ENCODE data around the gene P2RX3. TPM values are rescaled to one million over a fixed set of nuclear protein-coding genes. Genes with fewer than 3 reads are reported as not detected.

P2RX3 gene
- polyA plus RNA-seq, 2 donors, result not detected

DNA sequence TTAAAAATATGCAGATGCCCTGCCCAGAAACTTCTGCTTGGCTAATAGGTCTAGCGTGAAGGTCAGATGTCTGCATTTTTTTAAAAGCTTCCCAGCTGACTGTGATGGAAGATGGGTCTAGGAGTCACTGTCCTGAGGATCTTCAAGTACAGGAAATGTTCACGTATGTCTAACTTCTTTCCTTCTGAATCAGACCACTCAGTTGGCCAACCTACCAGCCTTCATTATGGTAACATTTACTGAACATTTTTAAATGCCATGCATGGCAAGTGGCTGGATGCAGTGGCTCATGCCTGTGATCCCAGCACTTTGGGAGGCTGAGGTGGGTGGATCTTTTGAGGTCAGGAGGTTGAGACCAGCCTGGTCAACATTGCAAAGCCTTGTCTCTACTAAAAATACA is 53.4 kb downstream of the P2RX3 start:
- H3K27ac ChIP-seq (ENCODE audit: low read depth in 2 of 2, low read length in 1 of 2), result no peak overlapping the region
- H3K36me3 ChIP-seq (ENCODE audit: control insufficient read depth in 2 of 2, insufficient read depth in 2 of 2, low read length in 1 of 2), result no peaks in the 10 kb centered on the region
- H3K4me3 ChIP-seq (ENCODE audit: low read depth in 1 of 2, low read length in 2 of 2), result no peak overlapping the region
- H3K27me3 ChIP-seq (ENCODE audit: control insufficient read depth in 1 of 2, insufficient read depth in 2 of 2, low read length in 2 of 2), result no peaks in the 10 kb centered on the region
- H3K9me3 ChIP-seq (ENCODE audit: control insufficient read depth in 2 of 2, insufficient read depth in 1 of 2, low read depth in 1 of 2, low read length in 1 of 2), result no peaks in the 10 kb centered on the region
- no peaks in the 10 kb centered on the region for H3K4me1 ChIP-seq (ENCODE audit: control insufficient read depth in 2 of 2, insufficient read depth in 2 of 2, low read length in 1 of 2)
- 67 to 81% methylated on average over 2 of the region's 2 CpGs for WGBS, 2 donors

GRCh38 chr11:57392066-57392762 is 54.1 kb downstream of the P2RX3 start:
- Histone ChIP-seq H3K4me3 (ENCODE audit: low read depth in 1 of 2, low read length in 2 of 2) (no peak overlapping the region), H3K4me1 (ENCODE audit: control insufficient read depth in 2 of 2, insufficient read depth in 2 of 2, low read length in 1 of 2) (no peaks in the 10 kb centered on the region), H3K27ac (ENCODE audit: low read depth in 2 of 2, low read length in 1 of 2) (no peak overlapping the region), H3K9me3 (ENCODE audit: control insufficient read depth in 2 of 2, insufficient read depth in 1 of 2, low read depth in 1 of 2, low read length in 1 of 2) (no peaks in the 10 kb centered on the region), H3K27me3 (ENCODE audit: control insufficient read depth in 1 of 2, insufficient read depth in 2 of 2, low read length in 2 of 2) (no peaks in the 10 kb centered on the region), H3K36me3 (ENCODE audit: control insufficient read depth in 2 of 2, insufficient read depth in 2 of 2, low read length in 1 of 2) (no peaks in the 10 kb centered on the region)
- 85% methylated on average over 8 of the region's 8 CpGs for WGBS, 2 donors

DNA sequence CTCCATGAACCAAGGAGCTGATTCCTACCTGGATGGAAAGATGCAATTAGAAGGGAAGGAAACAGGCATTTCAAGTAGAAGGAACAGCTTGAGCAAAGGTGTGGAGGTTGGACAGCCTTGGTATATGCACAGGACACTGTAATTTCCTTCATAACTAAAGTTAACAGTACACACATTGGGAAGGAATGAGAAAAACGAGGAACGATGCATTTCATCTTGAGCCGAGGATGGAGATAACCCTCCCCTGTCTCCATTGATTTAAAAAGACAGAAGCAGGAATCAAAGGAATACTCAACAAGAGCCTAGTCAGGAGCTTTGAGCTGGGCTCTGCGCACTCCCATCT is 54.6 kb downstream of the P2RX3 start:
- Histone ChIP-seq H3K9me3 (ENCODE audit: control insufficient read depth in 2 of 2, insufficient read depth in 1 of 2, low read depth in 1 of 2, low read length in 1 of 2) (no peaks in the 10 kb centered on the region), H3K27ac (ENCODE audit: low read depth in 2 of 2, low read length in 1 of 2) (no peak overlapping the region), H3K4me3 (ENCODE audit: low read depth in 1 of 2, low read length in 2 of 2) (no peak overlapping the region), H3K4me1 (ENCODE audit: control insufficient read depth in 2 of 2, insufficient read depth in 2 of 2, low read length in 1 of 2) (no peaks in the 10 kb centered on the region), H3K36me3 (ENCODE audit: control insufficient read depth in 2 of 2, insufficient read depth in 2 of 2, low read length in 1 of 2) (no peaks in the 10 kb centered on the region), H3K27me3 (ENCODE audit: control insufficient read depth in 1 of 2, insufficient read depth in 2 of 2, low read length in 2 of 2) (no peaks in the 10 kb centered on the region)
- WGBS, 2 donors, result 84 to 95% methylated on average over 4 of the region's 4 CpGs

DNA sequence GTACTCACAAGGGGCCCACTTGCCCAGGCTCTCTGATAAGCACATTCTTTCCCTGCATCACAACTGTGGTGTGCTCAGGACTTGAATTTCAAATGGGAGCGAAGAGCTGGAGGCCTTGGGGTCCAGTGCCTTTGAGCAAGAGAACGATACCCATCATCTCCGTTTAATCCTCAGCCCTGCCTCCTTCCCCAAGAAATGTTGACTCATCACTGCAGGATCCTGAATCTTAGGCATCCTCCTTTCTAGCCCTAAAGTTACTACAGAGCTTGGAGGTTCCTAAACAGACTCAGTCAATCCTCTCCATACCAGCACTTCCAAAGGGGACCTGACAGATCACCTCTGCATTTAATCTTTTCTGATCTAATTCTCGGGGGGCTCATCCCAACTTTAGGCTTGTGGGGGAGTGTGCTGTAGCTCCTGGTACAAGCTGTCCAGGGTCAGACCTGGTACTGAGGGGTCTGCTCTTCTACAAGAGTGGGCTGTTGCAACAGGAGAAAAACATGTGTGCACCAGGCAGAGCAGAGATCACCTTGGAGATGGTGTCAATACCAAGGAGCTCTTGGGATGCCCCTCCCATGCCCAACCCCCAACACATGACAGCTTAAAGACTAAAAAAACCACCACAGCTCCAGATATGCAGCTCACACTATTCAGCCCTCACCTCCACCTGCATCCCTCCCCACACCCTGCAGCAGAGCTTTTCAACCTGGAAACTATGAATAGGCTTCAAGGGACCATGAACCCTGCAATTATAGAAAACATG is 56.2 kb downstream of the P2RX3 start:
- H3K27me3 ChIP-seq (ENCODE audit: control insufficient read depth in 1 of 2, insufficient read depth in 2 of 2, low read length in 2 of 2), result no peaks in the 10 kb centered on the region
- H3K4me3 ChIP-seq (ENCODE audit: low read depth in 1 of 2, low read length in 2 of 2), result no peak overlapping the region
- no peaks in the 10 kb centered on the region for H3K9me3 ChIP-seq (ENCODE audit: control insufficient read depth in 2 of 2, insufficient read depth in 1 of 2, low read depth in 1 of 2, low read length in 1 of 2)
- H3K4me1 ChIP-seq (ENCODE audit: control insufficient read depth in 2 of 2, insufficient read depth in 2 of 2, low read length in 1 of 2), result no peaks in the 10 kb centered on the region
- H3K27ac ChIP-seq (ENCODE audit: low read depth in 2 of 2, low read length in 1 of 2), result no peak overlapping the region
- 76 to 84% methylated on average over 4 of the region's 4 CpGs for whole genome bisulfite sequencing, 2 donors
- H3K36me3 ChIP-seq (ENCODE audit: control insufficient read depth in 2 of 2, insufficient read depth in 2 of 2, low read length in 1 of 2), result no peaks in the 10 kb centered on the region

DNA sequence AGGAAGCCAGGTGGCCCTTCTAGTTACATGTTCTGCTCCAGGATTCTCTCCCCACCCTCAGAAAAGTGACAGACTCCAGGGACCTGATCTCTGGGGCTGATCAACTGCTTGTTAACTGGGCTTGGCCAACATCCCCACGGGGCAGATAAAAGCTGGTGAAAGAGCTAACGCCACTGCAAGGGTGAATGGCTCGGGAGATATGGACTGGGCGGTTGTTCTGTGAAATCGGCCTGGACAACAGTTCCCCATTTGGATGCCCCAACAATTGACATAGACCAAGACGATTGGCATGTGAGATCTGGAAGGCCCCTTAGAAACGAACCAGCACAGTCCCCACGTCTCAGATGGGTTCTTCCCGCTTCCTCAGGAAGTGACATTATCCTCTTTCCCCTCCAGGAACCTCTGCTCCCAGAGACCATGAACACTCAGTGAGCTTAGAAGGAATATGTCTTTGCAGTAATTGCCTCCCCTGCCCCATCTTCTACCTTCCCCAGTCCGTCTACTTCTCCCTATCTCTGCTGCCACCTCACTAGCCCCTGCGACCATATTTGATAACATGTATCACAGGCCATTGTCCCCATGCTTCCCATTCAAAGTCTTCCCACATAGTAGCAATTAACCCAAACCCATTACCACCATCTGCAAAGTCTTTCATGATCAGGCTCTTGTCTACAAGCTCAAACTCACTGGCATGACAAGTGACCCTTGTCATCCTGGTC is 57.9 kb downstream of the P2RX3 start:
- no peak overlapping the region for H3K4me3 ChIP-seq (ENCODE audit: low read depth in 1 of 2, low read length in 2 of 2)
- WGBS, 2 donors, result 88% methylated on average over 11 of the region's 11 CpGs
- H3K27ac ChIP-seq (ENCODE audit: low read depth in 2 of 2, low read length in 1 of 2), result no peak overlapping the region
- no peaks in the 10 kb centered on the region for H3K36me3 ChIP-seq (ENCODE audit: control insufficient read depth in 2 of 2, insufficient read depth in 2 of 2, low read length in 1 of 2)
- no peaks in the 10 kb centered on the region for H3K4me1 ChIP-seq (ENCODE audit: control insufficient read depth in 2 of 2, insufficient read depth in 2 of 2, low read length in 1 of 2)
- H3K9me3 ChIP-seq (ENCODE audit: control insufficient read depth in 2 of 2, insufficient read depth in 1 of 2, low read depth in 1 of 2, low read length in 1 of 2), result no peaks in the 10 kb centered on the region
- H3K27me3 ChIP-seq (ENCODE audit: control insufficient read depth in 1 of 2, insufficient read depth in 2 of 2, low read length in 2 of 2), result no peaks in the 10 kb centered on the region

DNA sequence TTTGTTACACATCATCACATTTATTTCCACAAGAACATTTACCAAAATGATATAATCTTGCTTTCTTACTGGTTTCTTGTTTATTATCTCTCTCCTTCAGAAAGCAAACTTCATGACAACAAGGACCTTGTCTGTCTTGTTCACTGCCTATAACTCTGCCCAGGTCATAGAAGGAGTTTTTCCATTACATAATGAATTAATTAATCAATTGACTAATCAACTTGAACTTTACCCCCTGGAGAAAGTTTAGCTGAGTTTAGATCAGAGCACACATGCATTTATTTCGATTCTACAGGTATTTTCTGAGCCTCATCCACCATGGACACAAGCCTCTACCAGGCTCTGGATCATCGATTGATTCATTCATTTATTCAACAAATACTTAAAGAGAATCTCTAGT is 58.6 kb downstream of the P2RX3 start:
- WGBS, 2 donors, result 67 to 74% methylated on average over 2 of the region's 2 CpGs
- Histone ChIP-seq H3K27me3 (ENCODE audit: control insufficient read depth in 1 of 2, insufficient read depth in 2 of 2, low read length in 2 of 2) (no peaks in the 10 kb centered on the region), H3K4me1 (ENCODE audit: control insufficient read depth in 2 of 2, insufficient read depth in 2 of 2, low read length in 1 of 2) (no peaks in the 10 kb centered on the region), H3K36me3 (ENCODE audit: control insufficient read depth in 2 of 2, insufficient read depth in 2 of 2, low read length in 1 of 2) (no peaks in the 10 kb centered on the region), H3K27ac (ENCODE audit: low read depth in 2 of 2, low read length in 1 of 2) (no peak overlapping the region), H3K9me3 (ENCODE audit: control insufficient read depth in 2 of 2, insufficient read depth in 1 of 2, low read depth in 1 of 2, low read length in 1 of 2) (no peaks in the 10 kb centered on the region), H3K4me3 (ENCODE audit: low read depth in 1 of 2, low read length in 2 of 2) (no peak overlapping the region)

GRCh38 chr11:57397394-57397990 is 59.3 kb downstream of the P2RX3 start:
- 87 to 89% methylated on average over 4 of the region's 4 CpGs for WGBS, 2 donors
- H3K9me3 ChIP-seq (ENCODE audit: control insufficient read depth in 2 of 2, insufficient read depth in 1 of 2, low read depth in 1 of 2, low read length in 1 of 2), result no peaks in the 10 kb centered on the region
- no peaks in the 10 kb centered on the region for H3K27me3 ChIP-seq (ENCODE audit: control insufficient read depth in 1 of 2, insufficient read depth in 2 of 2, low read length in 2 of 2)

DNA sequence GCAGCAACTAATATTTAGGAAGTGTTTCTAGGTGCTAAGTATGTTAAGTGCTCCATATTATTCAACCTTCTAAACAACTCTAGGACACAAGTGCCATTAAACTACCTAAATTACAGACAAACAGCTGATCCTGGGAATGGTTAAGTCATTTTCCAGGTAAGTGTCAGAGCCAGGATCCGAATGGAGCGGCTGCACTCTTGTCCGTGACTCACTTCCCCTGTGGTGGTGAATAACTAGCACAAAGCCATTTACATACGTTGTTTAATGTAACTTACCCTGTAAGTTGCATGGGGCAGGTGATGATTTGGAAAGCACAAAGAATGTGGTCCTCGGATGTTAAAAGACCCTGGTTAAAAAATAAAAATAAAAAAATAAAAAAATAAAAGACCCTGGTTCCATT is 61.1 kb downstream of the P2RX3 start:
- no peaks in the 10 kb centered on the region for H3K36me3 ChIP-seq (ENCODE audit: control insufficient read depth in 2 of 2, insufficient read depth in 2 of 2, low read length in 1 of 2)
- no peaks in the 10 kb centered on the region for H3K4me1 ChIP-seq (ENCODE audit: control insufficient read depth in 2 of 2, insufficient read depth in 2 of 2, low read length in 1 of 2)
- no peaks in the 10 kb centered on the region for H3K9me3 ChIP-seq (ENCODE audit: control insufficient read depth in 2 of 2, insufficient read depth in 1 of 2, low read depth in 1 of 2, low read length in 1 of 2)
- H3K4me3 ChIP-seq (ENCODE audit: low read depth in 1 of 2, low read length in 2 of 2), result no peak overlapping the region
- H3K27ac ChIP-seq (ENCODE audit: low read depth in 2 of 2, low read length in 1 of 2), result no peak overlapping the region
- WGBS, 2 donors, result 80 to 81% methylated on average over 5 of the region's 5 CpGs
- no peaks in the 10 kb centered on the region for H3K27me3 ChIP-seq (ENCODE audit: control insufficient read depth in 1 of 2, insufficient read depth in 2 of 2, low read length in 2 of 2)

More at GRCh38 chr11:57397394-57397990, 59.3 kb downstream of the P2RX3 start:
- Histone ChIP-seq H3K4me1 (ENCODE audit: control insufficient read depth in 2 of 2, insufficient read depth in 2 of 2, low read length in 1 of 2) (no peaks in the 10 kb centered on the region), H3K27ac (ENCODE audit: low read depth in 2 of 2, low read length in 1 of 2) (no peak overlapping the region), H3K4me3 (ENCODE audit: low read depth in 1 of 2, low read length in 2 of 2) (no peak overlapping the region), H3K36me3 (ENCODE audit: control insufficient read depth in 2 of 2, insufficient read depth in 2 of 2, low read length in 1 of 2) (no peaks in the 10 kb centered on the region)

- Histone ChIP-seq H3K36me3 (ENCODE audit: control insufficient read depth in 2 of 2, insufficient read depth in 2 of 2, low read length in 1 of 2) (no peaks in the 10 kb centered on the region), H3K27ac (ENCODE audit: low read depth in 2 of 2, low read length in 1 of 2) (no peak overlapping the region), H3K4me1 (ENCODE audit: control insufficient read depth in 2 of 2, insufficient read depth in 2 of 2, low read length in 1 of 2) (no peaks in the 10 kb centered on the region), H3K4me3 (ENCODE audit: low read depth in 1 of 2, low read length in 2 of 2) (no peak overlapping the region), H3K27me3 (ENCODE audit: control insufficient read depth in 1 of 2, insufficient read depth in 2 of 2, low read length in 2 of 2) (no peaks in the 10 kb centered on the region), H3K9me3 (ENCODE audit: control insufficient read depth in 2 of 2, insufficient read depth in 1 of 2, low read depth in 1 of 2, low read length in 1 of 2) (no peaks in the 10 kb centered on the region)
- 78 to 81% methylated on average over 4 of the region's 4 CpGs for WGBS, 2 donors
Measured at GRCh38 chr11:57399972-57400578, 61.9 kb downstream of the P2RX3 start.

Data from esophagus (tissue), 2 donors.